Activated CD8-positive, alpha-beta T cell treated with anti-CD3 and anti-CD28 coated beads for 36 hours (primary cell): ENCODE results near the gene AASDH. TPM values are rescaled to one million over a fixed set of nuclear protein-coding genes. Genes with fewer than 3 reads are reported as not detected.
"Not testable (repeated sequence)": the region's sequence is repeated elsewhere in the genome, so short reads cannot be mapped to it uniquely, and the experiment has no call there.

Experiments used
- ATAC-seq: fragments of 200-7000 bp; cut with Tn5 transposase; one replicate; pipeline ENCODE4 v1.10.0; 2021; ENCODE audit warnings: mild to moderate bottlenecking, moderate library complexity
- CTCF ChIA-PET: fragments of 350-600 bp; sonication (Branson Sonifier 250); formaldehyde crosslinking; loops from one replicate; lab custom pipeline; 2021; ENCODE audit warnings: antibody characterized with exemption; lab: Charles Lee
- POLR2A ChIA-PET: fragments of 350-600 bp; sonication (Branson Sonifier 250); formaldehyde crosslinking; loops from one replicate; lab custom pipeline; 2021; ENCODE audit warnings: antibody characterized with exemption; lab: Charles Lee
- DNase-seq: peaks from one replicate; pipeline ENCODE4 v3.0.0-alpha.2; 2020
- H3K27ac Mint-ChIP-seq: one replicate; pipeline ENCODE4 v1.8.0; 2021; ENCODE audit warnings: mild to moderate bottlenecking, mixed read lengths
- H3K27me3 Mint-ChIP-seq: one replicate; pipeline ENCODE4 v1.8.0; 2021; ENCODE audit warnings: mixed read lengths
- H3K36me3 Mint-ChIP-seq: one replicate; pipeline ENCODE4 v1.8.0; 2021; ENCODE audit warnings: low read depth, mixed read lengths
- H3K4me1 Mint-ChIP-seq: one replicate; pipeline ENCODE4 v1.8.0; 2021; ENCODE audit warnings: low read depth, mixed read lengths
- H3K4me3 Mint-ChIP-seq: one replicate; pipeline ENCODE4 v1.8.0; 2021; ENCODE audit warnings: mild to moderate bottlenecking, moderate library complexity, mixed read lengths
- H3K9me3 Mint-ChIP-seq: one replicate; pipeline ENCODE4 v1.8.0; 2021; ENCODE audit warnings: mixed read lengths
- CTCF ChIP-seq: fragments of 200-600 bp; IDR thresholded peaks from one replicate; pipeline ENCODE4 v1.8.0; 2022; ENCODE audit warnings: antibody characterized with exemption, mild to moderate bottlenecking
- intact Hi-C: fragments of 100-400 bp; cut with micrococcal nuclease; formaldehyde crosslinking; loops from one replicate; pipeline ENCODE4 v1.10.0; 2022
- total RNA-seq, 2 experiments: library from RNA; stranded (reverse); gene quantifications; one replicate each; pipeline ENCODE4 v1.2.3, GENCODE V29; 2021

AASDH gene
- total RNA-seq, 2 experiments from 2014 or later, result 14.5 to 14.7 TPM

- DNase-seq (no peak), ATAC-seq (no peak)
- Mint-ChIP-seq H3K4me3 (no peak overlapping the region), H3K27me3 (no peaks in the 10 kb centered on the region), H3K36me3 (peaks cover 30% of the 10 kb centered on the region), H3K27ac (no peak overlapping the region), H3K9me3 (peaks cover 1% of the 10 kb centered on the region), H3K4me1 (peaks cover 3% of the 10 kb centered on the region)
- POLR2A ChIA-PET, result interaction anchor here (2.8 kb wide), 1 partner anchor 14 kb away, joined by 11 read pairs; the partner anchor contains the start of gene AASDH
- CTCF ChIA-PET, result no interaction called here
- no peak for TF ChIP-seq CTCF
- intact Hi-C loops, result no loop called here
Measured at GRCh38 chr4:56372774-56373173, 14.5 kb downstream of the AASDH start.

GRCh38 chr4:56371426-56372220 is 15.7 kb downstream of the AASDH start:
- intact Hi-C loops, result no loop called here
- Mint-ChIP-seq H3K27ac (no peak overlapping the region), H3K4me3 (no peak overlapping the region), H3K36me3 (peaks cover 30% of the 10 kb centered on the region), H3K9me3 (peaks cover 1% of the 10 kb centered on the region), H3K4me1 (peaks cover 3% of the 10 kb centered on the region), H3K27me3 (no peaks in the 10 kb centered on the region)
- ATAC-seq (no peak), DNase-seq (no peak)
- ChIA-PET CTCF (no interaction called here), POLR2A (interaction anchor here (0.5 to 2.8 kb wide), 2 partner anchors 15 to 628 kb away, joined by 3 to 11 read pairs; partner anchors contain the start of gene AASDH)
- TF ChIP-seq CTCF, result no peak

- peaks cover 3% of the 10 kb centered on the region for H3K4me1 Mint-ChIP-seq
- H3K27me3 Mint-ChIP-seq, result no peaks in the 10 kb centered on the region
- CTCF ChIA-PET, result no interaction called here
- DNase-seq (no peak), ATAC-seq (no peak)
- H3K9me3 Mint-ChIP-seq, result peaks cover 1% of the 10 kb centered on the region
- H3K4me3 Mint-ChIP-seq, result no peak overlapping the region
- H3K36me3 Mint-ChIP-seq, result peaks cover 31% of the 10 kb centered on the region
- POLR2A ChIA-PET, result interaction anchor here (0.7 to 1.0 kb wide), 2 partner anchors 17 to 196 kb away, joined by 3 read pairs; partner anchors contain the start of gene AASDH
- intact Hi-C loops, result no loop called here
- no peak for TF ChIP-seq CTCF
- no peak overlapping the region for H3K27ac Mint-ChIP-seq
Measured at GRCh38 chr4:56370377-56370776, 16.9 kb downstream of the AASDH start.

GRCh38 chr4:56362981-56363380 is 24.3 kb downstream of the AASDH start:
- H3K27me3 Mint-ChIP-seq, H3K4me3 Mint-ChIP-seq, H3K27ac Mint-ChIP-seq, CTCF ChIA-PET, intact Hi-C loops, H3K9me3 Mint-ChIP-seq, DNase-seq, H3K4me1 Mint-ChIP-seq, ATAC-seq: not testable (repeated sequence)
- POLR2A ChIA-PET, result interaction anchor here (0.7 kb wide), 1 partner anchor 25 kb away, joined by 3 read pairs; the partner anchor contains the start of gene AASDH
- peaks cover 28% of the 10 kb centered on the region for H3K36me3 Mint-ChIP-seq

GRCh38 chr4:56360071-56360470 is 27.2 kb downstream of the AASDH start:
- TF ChIP-seq CTCF, result no peak
- Mint-ChIP-seq H3K9me3 (peaks cover 3% of the 10 kb centered on the region), H3K4me3 (no peak overlapping the region), H3K27me3 (no peaks in the 10 kb centered on the region), H3K4me1 (no peaks in the 10 kb centered on the region), H3K36me3 (peaks cover 23% of the 10 kb centered on the region), H3K27ac (no peak overlapping the region)
- intact Hi-C loops, result no loop called here
- DNase-seq, result no peak
- no peak for ATAC-seq
- POLR2A ChIA-PET, result no interaction called here
- CTCF ChIA-PET, result no interaction called here
